ENCODE results near the gene CALN1.
"Not testable (repeated sequence)": the region's sequence is repeated elsewhere in the genome, so short reads cannot be mapped to it uniquely, and the experiment has no call there.

Gene CALN1

GRCh38 chr7:72072901-72073300 is 339.2 kb downstream of the CALN1 start:
- H3K4me3 ChIP-seq (ENCODE audit: low read depth, low read length) = no peak overlapping the region
- no peak overlapping the region for H3K27ac ChIP-seq
- H3K79me2 ChIP-seq = no peaks in the 10 kb centered on the region
- no peak overlapping the region for H3K4me2 ChIP-seq (ENCODE audit: low read length)
- H3K9ac ChIP-seq = no peak overlapping the region
- no peaks in the 10 kb centered on the region for H3K4me1 ChIP-seq
- TF ChIP-seq, protein P1, sequence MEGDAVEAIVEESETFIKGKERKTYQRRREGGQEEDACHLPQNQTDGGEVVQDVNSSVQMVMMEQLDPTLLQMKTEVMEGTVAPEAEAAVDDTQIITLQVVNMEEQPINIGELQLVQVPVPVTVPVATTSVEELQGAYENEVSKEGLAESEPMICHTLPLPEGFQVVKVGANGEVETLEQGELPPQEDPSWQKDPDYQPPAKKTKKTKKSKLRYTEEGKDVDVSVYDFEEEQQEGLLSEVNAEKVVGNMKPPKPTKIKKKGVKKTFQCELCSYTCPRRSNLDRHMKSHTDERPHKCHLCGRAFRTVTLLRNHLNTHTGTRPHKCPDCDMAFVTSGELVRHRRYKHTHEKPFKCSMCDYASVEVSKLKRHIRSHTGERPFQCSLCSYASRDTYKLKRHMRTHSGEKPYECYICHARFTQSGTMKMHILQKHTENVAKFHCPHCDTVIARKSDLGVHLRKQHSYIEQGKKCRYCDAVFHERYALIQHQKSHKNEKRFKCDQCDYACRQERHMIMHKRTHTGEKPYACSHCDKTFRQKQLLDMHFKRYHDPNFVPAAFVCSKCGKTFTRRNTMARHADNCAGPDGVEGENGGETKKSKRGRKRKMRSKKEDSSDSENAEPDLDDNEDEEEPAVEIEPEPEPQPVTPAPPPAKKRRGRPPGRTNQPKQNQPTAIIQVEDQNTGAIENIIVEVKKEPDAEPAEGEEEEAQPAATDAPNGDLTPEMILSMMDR (IDR thresholded peaks at IDR 0.05) = no peak
- no peak overlapping the region for H2AFZ ChIP-seq
- no peaks in the 10 kb centered on the region for H3K9me3 ChIP-seq (ENCODE audit: control insufficient read depth, low read length)
- no peaks in the 10 kb centered on the region for H3K36me3 ChIP-seq (ENCODE audit: control insufficient read depth, insufficient read depth, low read length)
- no peaks in the 10 kb centered on the region for H3K27me3 ChIP-seq (ENCODE audit: control insufficient read depth, insufficient read depth, low read length)

- Histone ChIP-seq H3K27ac (no peak overlapping the region), H3K9ac (no peak overlapping the region)
These were observed 342.9 kb downstream of the CALN1 start for GRCh38 chr7:72069263-72069662.

GRCh38 chr7:72065764-72066163 is 346.4 kb downstream of the CALN1 start:
- not testable (repeated sequence) for H3K79me2 ChIP-seq; H3K9me3 ChIP-seq (ENCODE audit: control insufficient read depth, low read length); H2AFZ ChIP-seq; H3K4me2 ChIP-seq (ENCODE audit: low read length); H3K36me3 ChIP-seq (ENCODE audit: control insufficient read depth, insufficient read depth, low read length); H3K4me3 ChIP-seq (ENCODE audit: low read depth, low read length); H3K27ac ChIP-seq; H3K27me3 ChIP-seq (ENCODE audit: control insufficient read depth, insufficient read depth, low read length); H3K9ac ChIP-seq; H3K4me1 ChIP-seq

More at GRCh38 chr7:72069263-72069662, 342.9 kb downstream of the CALN1 start:
- no peaks in the 10 kb centered on the region for H3K4me1 ChIP-seq
- H3K4me3 ChIP-seq (ENCODE audit: low read depth, low read length) = no peak overlapping the region
- TF ChIP-seq, protein P1 (IDR thresholded peaks at IDR 0.05) = no peak
- H3K9me3 ChIP-seq (ENCODE audit: control insufficient read depth, low read length) = no peaks in the 10 kb centered on the region
- no peaks in the 10 kb centered on the region for H3K27me3 ChIP-seq (ENCODE audit: control insufficient read depth, insufficient read depth, low read length)
- H2AFZ ChIP-seq = no peak overlapping the region
- no peaks in the 10 kb centered on the region for H3K36me3 ChIP-seq (ENCODE audit: control insufficient read depth, insufficient read depth, low read length)
- no peak overlapping the region for H3K4me2 ChIP-seq (ENCODE audit: low read length)
- H3K79me2 ChIP-seq = no peaks in the 10 kb centered on the region

DNA sequence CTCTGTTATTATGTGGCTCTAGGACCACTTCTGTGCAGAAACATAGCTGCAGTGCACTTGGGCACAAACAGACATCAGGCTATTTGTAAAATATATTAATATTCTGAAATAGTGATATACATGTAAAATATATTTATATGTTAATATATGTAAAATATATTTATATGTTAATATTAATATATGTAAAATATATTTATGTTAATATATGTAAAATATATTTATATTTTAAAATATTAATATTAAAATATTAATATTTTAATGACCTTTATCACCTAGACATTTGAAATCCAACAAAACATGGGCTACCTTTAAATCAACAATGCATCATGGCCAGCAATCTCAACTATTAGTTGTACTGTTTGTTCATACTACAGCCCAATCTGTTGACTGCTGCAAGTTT is 347.2 kb downstream of the CALN1 start:
- H3K36me3 ChIP-seq (ENCODE audit: control insufficient read depth, insufficient read depth, low read length) = no peaks in the 10 kb centered on the region
- TF ChIP-seq, protein P1 (IDR thresholded peaks at IDR 0.05) = no peak
- no peak overlapping the region for H3K4me3 ChIP-seq (ENCODE audit: low read depth, low read length)
- H3K4me2 ChIP-seq (ENCODE audit: low read length) = no peak overlapping the region
- no peak overlapping the region for H3K9ac ChIP-seq
- H3K27ac ChIP-seq = no peak overlapping the region
- H2AFZ ChIP-seq = no peak overlapping the region
- H3K27me3 ChIP-seq (ENCODE audit: control insufficient read depth, insufficient read depth, low read length) = no peaks in the 10 kb centered on the region
- H3K79me2 ChIP-seq = no peaks in the 10 kb centered on the region
- no peaks in the 10 kb centered on the region for H3K4me1 ChIP-seq
- no peaks in the 10 kb centered on the region for H3K9me3 ChIP-seq (ENCODE audit: control insufficient read depth, low read length)

DNA sequence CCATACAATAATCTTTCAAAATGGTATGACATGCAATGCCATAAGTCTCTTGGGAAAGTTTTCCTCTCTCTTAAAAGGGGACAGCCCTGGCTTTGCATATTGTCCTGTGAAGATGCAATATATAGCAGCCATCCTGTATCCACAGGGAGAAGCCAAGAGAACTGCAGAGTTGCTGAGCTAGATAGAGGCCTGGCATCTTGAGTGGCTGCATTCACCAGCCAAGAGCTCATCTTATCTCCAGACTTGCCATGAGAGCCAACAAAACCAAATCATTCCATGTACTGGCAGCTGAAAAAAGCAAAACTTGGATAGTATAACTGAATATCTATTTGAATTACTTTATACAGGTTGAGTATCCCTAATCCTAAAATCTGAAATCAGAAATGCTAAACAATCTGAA is 348.8 kb downstream of the CALN1 start:
- Histone ChIP-seq H3K4me3 (ENCODE audit: low read depth, low read length) (no peak overlapping the region), H3K36me3 (ENCODE audit: control insufficient read depth, insufficient read depth, low read length) (no peaks in the 10 kb centered on the region), H3K4me1 (no peaks in the 10 kb centered on the region), H3K79me2 (no peaks in the 10 kb centered on the region), H2AFZ (no peak overlapping the region), H3K9me3 (ENCODE audit: control insufficient read depth, low read length) (no peaks in the 10 kb centered on the region), H3K9ac (no peak overlapping the region), H3K4me2 (ENCODE audit: low read length) (no peak overlapping the region), H3K27ac (no peak overlapping the region), H3K27me3 (ENCODE audit: control insufficient read depth, insufficient read depth, low read length) (no peaks in the 10 kb centered on the region)
- TF ChIP-seq, protein P1 (IDR thresholded peaks at IDR 0.05) = no peak

All from parathyroid adenoma (tissue), 2 donors.